EH (cell line): ENCODE data around the gene CKS1B.

ENCODE experiments used
- DNase-seq: peaks from one replicate; pipeline ENCODE4 v3.0.0-alpha.2; 2015; ENCODE audit warnings: low read depth

Gene CKS1B

DNA sequence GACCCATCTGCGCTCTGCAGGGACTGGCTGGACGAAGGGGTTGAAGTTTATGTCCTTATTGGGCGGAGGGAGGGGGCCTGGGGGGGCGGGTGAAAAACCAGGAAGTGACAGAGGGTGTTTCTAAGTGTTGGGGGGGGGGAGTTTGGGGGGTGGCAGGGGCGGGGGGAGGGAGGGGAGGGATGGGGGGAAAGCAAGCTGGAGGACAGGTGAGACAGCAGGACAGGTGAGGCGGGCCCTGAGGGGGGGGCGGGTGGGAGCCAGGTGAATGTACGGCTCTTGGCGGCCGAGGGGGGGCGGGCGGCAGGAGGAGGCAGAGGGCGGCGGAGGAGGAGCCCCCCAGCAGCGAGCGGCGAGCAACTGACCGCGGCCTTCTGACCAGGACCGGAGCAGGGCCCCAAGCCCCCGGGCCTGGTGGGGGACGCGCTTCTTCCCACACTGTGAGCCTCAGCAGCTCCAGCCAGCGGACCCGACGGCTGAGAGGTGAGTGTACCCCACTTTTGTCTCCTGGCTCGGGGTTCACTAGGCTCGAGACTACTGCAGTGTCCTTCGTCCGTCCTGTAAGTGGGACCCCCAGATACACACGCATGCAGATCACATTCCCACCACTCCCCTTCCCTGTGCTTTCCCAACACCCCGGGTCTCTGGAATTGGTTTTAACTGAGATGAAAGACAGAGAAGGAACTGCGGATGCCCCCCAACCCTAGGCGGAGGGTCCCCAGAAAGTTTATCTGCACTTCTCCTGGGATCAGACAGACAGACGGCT is 28.2 kb downstream of the CKS1B start, which contains the start of gene ZBTB7B:
Gene ZBTB7B, plus strand, starts transcription at position 339 of the 763 bp plus-strand sequence. CDS start 11,859 bp downstream, outside the sequence.
- DNase-seq: peak; percentile 46

DNA sequence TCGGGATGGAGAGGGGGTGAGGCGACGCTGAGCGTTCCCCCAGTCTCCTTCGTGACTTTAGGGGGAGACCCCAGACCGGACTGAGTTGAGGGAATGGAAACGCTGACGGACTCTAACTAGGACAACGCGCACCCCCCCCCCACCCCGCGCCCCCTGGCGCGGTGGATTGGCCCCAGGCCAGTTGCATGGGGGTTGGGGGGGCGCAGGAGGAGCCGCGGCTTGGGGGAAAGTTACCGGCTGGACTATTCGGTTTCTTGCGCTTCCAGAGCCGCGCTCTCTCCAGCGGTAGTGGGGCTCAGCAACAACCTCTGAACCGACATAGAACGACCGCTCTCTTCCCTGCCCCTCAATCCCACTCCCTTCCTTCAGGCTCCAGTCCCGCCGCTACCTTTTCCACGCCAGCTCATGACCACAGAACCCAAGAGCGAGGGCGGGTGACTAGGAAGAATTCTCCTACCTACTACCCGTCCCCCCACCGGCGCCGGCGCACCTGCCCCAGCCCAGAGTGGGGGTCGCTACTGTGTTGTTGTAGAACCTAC is 28.8 kb downstream of the CKS1B start:
- DNase-seq: peak; percentile 21

DNA sequence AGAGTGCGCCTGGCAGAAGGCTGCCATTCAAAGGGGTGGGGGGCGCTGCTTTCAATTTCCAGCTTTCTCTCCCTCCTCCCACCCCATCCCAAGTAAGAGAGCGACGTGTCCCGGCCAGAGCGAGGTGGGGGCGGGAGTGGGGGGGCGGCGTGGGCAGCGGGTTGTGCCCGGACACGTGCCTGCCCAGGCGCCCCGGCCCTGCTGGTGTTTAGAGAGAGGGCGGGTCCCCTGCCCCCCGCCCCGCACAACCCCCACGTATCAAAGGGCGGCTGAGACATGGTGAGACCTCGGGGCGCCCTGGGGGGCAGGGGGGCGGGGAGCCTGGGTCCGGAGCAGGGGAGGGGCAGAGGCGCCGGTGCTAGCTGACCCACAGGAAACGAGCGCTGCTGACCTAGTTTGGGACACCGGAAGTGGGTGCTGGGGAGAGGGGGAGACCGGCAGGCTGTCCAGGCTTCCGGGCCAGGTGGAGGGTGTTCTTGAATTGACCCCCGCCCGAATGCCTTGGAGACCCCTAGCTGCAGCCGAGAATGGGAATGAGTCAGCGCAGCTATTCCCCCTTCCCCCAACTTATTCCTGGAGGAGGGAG is 29.4 kb downstream of the CKS1B start:
- DNase-seq: peak; percentile 71

DNA sequence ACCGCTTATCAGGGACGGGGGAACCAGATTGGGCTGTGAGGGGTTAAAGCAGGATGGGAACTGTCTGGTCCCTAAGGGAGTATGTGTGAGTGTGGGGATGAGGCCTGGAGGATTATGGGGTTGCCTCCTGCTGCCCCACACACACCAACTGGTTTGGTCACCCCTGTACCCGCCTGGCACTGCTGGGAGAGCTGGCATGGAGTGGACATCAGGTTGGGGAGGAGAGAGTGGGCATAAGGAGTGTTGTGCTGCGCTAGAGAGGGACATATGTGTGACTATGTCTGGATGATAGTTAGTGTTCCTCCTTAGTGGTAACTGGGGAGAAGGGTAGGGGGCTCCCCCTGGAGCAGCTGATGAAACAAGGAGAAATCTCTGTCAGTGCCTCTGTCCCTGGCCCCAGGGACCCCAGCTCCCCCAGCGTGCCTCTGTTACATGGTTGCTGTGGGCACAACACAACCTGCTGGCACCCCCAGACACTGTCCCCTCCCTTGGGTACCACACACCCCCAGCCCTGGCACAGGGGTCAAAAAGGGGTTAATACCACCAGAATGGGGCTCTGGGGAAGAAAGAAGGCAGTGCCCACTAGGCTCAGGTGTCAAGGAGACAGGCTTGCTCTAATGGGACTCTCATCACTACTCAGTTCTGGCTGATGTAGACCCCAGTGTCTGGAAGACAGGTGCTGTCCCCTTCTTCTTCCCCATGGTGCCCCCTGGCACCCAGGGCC is 30.0 kb downstream of the CKS1B start:
- no peak for DNase-seq

DNA sequence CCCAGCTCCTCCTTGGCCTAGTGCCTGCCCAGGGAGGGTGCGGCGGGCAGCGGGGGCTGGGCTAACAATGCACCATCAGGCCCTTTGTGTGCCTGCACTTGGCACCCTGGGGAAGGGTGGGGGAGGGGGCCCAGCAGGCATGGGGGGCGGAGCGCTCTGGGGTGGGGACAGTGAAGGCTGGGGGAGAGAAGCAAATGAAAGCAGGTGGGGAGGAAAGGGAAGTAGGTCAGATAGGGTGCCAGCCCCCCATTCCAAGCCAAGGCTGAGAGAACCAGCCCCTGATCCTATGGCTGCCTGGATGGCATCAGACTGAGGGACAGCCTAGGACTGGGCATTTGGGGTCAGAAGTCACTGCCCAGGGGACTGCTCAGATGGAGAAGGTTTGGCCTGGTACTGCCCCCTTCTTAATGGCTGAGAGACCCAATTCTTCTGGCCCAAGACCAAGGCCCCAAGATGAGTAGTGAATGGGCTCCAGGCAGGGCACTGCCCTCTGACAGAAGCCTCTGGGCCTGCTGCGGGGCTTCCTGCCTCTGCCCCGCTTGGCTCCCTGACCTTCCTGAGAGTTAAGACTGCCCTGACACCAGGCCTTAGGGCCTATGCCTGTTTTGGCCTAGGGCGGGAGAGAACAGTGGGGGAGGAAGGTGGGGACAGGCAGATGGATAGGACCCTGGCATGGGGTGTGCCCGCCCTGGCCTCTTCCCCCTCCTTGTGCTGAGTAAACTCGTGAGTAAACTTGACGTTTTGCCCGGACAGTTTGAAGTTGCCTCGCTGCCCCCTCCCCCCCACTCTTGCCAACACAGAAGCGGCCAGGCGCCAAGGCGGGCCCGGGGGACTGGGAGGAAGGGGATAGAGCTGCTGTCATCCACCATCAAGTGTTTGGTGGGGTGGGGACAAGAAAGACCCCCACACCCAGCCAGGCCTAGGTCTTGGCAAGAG is 30.9 kb downstream of the CKS1B start:
- DNase-seq: no peak

DNA sequence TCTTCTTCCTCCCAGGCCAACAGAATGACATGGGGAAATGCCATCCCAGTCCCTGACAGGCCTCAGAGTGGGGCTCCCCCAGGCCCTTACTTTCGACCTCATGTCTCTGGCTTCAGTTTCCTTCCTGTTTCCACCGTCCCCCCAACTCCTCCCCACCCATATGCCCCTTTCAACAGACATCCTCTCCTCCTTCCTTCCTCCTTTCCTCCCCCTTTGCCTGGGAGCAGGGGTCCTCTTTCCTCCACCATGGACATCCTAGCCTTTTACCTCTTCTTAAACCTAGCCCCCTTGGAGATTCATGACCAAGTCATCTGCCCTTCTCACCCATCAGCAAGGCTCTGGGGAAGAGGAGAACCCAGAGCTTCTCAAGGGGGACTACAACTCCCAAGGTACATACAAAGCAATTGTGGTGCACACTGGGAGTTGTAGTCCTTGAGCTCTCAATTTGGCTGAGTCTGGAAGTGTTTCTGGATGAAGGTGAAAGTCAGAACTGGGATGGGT is 32.2 kb downstream of the CKS1B start:
- DNase-seq: peak; percentile 48

DNA sequence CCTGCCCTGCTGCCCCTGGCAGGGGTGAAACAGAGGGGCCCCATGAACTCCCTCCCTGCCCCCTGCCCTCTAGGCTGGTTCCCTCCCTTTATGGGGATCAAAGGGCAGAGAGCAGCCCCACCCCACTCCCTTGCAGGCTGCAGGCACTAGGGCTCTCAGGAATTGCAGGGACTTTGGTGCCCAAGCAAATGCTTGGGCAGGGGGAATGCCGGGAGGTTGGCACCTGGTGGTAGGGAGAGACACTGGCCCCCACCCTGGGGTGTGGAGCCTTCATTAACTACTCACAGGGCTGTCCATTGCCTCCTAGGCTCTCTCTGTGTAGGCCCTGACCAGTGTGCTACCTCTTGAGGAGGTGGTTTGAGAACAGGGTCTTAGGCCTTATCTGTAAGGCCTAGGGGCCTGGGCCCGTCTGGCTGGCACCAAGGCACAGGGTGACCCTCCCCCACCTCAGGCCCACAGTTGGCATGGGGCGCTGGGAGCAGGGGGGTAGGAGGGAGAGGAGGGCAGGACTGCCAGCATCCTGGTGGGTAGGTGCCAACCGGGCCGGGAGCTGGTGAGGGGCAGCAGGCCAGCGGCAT is 32.9 kb downstream of the CKS1B start:
- DNase-seq: no peak

DNA sequence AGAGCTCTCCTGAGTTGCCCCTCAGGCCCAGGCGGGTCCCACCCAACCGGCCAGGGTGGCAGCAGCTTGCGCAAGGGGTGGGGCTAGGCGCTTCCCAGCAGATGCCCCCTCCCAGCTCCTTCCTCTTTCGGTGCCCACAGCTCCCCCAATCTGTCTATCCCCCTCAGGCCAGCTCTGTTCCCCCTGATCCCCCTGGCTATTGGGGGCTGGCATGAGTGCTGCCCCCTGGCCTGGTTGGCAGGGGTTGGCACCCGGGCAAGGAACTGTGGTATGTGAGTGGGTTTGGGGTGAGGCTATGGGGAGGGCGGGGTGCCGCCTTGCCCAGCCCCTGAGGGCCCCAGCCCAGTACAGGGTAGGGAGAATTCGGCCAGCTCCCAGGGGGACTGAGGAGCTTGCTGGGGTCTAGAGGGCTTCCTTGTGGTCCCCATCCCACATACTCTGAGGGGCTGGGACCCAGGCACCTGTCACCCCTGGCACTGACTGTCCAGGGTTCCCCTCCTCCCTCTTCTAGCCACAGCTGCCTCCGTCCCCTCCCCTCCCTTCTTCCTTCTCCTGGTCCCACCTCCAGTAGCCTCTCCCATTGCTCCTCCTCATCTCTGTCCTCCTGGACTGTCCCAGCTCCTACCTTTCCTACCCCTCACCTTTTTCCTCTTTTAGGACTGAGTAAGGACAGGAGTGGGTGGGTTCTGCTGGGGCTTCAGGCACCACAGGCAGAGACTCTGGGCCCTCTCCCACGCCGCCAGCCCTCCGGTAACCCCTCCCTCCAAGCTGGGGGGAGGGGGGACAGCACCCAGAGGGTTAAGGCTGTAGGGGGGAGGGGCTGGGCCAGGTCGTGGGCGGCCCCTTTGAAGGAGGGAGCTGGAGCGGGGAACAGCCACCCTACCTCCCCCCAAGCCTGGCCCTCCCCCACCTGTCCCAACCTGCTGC is 33.8 kb downstream of the CKS1B start:
- DNase-seq: no peak

DNA sequence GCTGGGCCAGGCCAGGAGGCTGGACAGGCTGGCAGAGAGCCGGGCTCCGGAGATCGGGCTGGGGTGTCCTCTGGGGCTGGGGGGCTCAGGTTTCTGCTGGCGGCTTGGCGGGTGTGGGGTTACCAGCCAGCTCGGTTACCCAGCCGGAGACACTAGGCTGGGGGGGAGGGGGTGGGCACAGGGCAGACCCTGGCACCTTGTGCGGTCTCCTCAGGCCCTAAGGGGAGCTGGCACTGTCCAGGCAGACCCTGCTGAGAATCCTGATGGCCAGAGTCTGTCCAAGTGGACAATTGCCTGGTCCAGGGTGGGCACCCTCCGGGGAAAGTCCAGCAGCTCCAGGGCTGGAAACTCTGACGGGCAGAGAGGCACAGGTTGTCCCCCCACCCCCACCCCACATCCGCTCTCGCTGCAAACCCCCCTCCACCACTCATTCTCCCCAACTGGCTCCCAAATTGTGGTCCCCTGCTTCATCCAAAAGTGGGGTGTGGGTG is 34.8 kb downstream of the CKS1B start:
- no peak for DNase-seq

DNA sequence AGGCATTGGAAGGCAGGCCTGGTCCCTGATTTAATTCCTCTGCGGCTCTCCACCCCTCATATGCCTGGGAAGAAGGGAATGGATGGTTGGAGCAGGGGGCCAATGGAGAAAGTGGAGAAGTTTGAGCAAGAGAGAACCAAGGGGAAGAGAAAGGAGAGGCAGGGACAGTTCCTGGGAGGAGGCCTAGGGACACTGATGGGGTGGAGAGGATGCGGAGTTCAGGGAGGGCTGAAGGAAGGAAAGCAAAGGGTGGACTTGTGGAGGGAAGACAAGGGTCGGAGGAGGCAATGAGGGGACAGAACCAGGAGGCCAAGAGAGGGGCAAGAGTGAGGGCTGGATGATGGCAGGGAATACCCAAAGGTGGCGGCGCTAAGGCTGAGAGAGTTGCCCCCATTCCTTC is 35.3 kb downstream of the CKS1B start:
- DNase-seq: no peak

DNA sequence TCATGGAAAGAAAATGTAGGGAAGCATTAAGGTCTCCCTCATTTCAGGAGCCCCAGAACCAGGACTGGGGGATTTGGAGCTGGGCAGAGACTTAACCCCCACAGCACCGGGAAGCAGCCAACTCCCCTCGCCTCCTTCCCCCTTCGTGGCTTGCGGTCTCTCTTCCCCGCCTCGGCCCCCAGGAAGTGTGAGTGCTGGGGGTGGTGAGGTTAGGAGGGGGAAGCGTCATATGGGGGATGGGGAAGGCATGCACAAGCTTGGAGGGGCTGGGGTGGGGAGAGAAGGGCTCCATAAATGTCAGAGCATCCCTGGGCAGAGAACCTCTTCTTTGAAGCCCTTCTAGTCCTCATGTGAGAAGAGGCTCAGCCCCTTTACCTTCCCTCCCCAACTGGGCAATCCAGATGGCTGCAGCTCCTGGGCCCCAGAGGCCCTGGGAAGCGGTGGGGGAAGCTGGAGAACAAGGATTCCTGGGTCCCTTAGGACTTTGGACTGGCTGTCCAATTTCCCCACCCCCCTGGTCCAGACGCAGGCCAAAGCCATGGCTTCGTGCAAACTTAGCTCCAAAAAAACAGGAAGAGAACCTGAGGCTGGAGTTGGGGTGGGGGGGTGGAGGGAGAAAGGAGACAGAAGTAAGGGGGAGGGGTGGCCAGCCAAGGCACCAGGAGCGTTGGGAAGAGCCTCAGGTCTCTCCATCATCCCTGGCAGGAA is 35.9 kb downstream of the CKS1B start:
- no peak for DNase-seq

DNA sequence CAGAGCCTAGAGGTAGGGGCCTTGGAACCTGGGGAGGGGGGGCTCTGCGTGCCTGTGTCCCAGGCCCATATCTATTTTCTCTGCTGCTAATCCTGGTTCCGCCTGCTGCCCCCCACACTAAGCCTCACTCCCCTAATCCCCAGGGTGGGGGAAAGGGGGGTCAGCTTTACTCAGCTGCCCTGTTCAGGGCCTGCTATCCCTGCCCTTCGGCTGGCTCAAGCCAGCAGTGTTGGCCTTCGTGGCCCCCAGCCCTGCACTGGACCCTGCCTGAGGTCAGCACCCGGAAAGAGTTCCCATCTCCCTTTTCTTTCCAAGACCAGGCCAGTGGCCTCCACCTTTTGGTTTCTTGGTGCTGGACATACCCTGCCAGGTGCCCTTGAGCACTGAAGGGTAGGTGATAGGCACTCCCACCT is 36.5 kb downstream of the CKS1B start:
- DNase-seq: no peak

DNA sequence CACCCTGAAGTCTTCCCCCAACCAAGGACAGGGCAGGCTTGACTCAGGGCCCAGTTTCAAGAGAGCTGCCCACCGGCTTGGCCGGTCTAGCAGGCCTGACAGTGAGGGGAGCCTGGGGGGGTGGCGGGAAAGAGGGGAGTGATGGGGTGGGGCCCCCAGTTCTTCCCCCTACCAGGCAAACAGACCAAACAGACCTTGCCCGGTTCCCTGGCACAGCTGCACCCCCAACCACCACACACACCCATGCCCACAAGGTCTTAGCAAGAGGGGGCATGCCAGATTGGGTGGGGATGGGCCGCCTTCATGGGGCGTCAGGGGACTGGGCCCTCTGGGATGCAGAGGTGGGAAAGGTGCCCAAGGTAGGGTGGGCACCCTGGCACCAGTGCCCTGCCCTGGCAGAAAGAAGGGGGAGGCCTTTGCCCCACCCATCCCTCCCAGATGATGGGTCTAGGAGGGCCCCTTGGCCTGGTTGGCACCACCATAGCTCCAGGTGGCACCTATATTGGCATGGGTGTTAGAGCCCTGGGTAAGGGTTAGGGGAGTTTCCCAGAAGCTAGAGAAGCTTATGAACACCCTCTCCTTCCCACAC is 37.0 kb downstream of the CKS1B start:
- DNase-seq: no peak

DNA sequence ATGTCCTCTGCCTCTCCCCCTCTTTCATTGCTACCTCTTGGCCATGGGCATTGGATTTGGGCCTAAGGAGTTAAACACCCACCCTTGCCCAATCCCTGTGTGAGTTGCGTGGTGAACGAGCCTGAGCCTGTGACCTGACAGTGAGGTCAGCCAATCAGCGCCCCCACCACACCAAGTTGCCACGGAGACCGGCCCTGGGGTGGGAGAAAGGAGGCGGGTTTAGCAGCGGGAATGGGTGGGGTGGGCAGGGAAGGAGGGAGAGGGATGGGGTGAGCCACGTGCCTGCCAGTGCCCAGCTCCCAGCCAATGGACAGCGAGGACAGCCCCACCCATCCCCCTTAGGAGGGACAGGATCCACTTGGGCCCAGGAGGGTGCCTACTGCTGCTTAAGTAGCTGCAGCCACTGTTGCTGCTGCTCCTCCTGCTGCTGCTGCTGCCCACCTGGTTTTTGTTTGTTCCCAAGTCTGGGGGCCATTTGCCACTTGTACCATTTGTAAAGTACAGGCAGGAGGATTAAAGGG is 37.6 kb downstream of the CKS1B start:
- DNase-seq: peak; percentile 51

DNA sequence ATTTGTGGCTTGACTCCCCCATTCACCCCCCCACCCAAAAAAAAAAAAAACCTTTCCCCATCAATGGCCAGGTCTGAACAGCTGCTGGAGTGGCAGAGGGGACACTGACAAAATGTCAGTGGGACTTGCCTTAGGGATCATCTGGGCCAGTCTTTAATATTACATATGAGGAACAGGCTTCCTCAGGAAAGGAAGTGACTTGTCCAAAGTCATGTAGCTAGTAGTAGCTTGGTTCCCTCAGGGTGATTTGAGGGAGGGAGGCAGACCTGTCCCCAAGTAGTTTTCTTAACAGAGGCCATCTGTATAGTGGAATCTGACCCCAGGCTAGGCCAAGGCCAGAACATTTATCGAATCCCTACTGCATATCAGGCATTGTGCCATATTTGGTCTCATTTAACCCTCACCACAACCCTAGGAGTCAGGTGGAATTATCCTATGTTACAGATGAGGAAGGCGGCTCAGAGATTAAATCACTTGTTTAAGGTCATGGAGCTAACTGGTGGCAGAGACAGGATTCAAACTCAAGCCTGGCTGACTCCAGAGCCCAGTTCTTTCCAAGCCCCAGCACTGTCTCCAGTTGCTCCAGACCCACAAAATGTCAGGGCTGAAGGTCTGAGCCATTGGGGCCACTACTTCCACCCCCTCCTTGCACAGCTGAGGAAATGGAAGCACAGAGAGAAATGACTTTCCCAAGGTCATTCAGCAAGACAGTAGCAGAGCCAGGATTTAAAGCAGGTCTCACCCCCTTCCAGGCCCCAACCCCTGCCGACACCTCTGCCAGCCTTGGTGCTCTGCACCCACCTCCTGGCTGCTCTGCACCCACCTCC is 38.5 kb downstream of the CKS1B start:
- DNase-seq: no peak

DNA sequence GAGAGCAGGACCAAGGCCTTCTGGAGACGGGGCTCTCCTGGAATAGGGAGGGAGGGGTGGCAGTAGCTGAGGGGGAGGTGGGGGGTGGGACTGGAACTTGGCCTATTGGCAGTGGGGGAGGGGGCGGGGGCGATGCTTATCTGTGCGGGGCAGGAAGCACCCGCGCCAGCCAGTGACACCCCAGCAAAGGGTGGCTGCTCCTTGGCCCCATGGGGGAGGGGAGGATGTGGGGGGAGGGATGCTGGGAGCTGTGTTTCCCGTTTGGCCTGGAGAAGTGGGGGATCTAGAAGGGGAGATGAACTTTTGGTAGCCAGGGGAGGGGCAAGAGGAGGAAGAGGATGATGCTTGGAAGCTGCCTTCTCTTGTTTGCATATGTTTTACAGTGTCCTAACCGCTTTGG is 39.2 kb downstream of the CKS1B start:
- DNase-seq: no peak

DNA sequence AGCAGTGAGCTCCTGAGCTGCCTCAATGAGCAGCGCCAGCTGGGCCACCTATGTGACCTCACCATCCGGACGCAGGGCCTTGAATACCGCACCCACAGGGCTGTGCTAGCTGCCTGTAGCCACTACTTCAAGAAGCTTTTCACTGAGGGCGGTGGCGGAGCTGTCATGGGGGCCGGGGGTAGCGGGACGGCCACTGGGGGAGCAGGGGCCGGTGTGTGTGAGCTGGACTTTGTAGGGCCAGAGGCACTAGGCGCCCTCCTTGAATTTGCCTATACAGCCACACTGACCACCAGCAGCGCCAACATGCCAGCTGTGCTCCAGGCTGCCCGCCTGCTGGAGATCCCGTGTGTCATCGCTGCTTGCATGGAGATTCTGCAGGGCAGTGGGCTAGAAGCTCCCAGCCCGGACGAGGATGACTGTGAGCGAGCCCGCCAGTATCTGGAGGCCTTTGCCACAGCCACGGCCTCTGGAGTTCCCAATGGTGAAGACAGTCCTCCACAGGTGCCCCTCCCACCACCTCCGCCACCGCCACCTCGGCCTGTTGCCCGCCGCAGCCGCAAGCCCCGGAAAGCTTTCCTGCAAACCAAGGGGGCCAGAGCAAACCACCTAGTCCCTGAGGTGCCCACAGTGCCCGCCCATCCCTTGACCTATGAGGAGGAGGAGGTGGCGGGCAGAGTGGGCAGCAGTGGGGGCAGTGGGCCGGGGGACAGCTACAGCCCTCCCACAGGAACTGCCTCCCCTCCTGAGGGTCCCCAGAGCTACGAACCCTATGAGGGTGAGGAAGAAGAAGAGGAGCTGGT is 40.4 kb downstream of the CKS1B start:
- DNase-seq: no peak
